Left cardiac atrium (tissue), 4 donors: ENCODE results near the gene CBLC. TPM values are rescaled to one million over a fixed set of nuclear protein-coding genes. Genes with fewer than 3 reads are reported as not detected.

ENCODE experiments used
- ATAC-seq, 2 donors: fragments of 200-7000 bp; cut with Tn5 transposase; one replicate each; pipeline ENCODE4 v1.9.1; 2020; ENCODE audit warnings: mild to moderate bottlenecking in 2 of 2, moderate library complexity in 2 of 2
- DNase-seq: peaks from one replicate; pipeline ENCODE4 v3.0.0-alpha.2; 2020
- intact Hi-C, 2 donors: fragments of 100-400 bp; cut with DNase I; formaldehyde crosslinking; loops; one replicate each; pipeline versions ENCODE4 v1.14.1 to v1.15.1; 2022 to 2023
- total RNA-seq, 2 donors: library from RNA; stranded (reverse); fragmentation: NEBNext Ultra II Directional; extraction: Animal tissue kit (Norgen Biotek cat#: 25700); gene quantifications; one replicate each; pipeline ENCODE4 v1.2.1, GENCODE V29; 2021
- donor health status: DM: no; HTN: yes; CAD: no.
- donor health status: DM: no; HTN: yes; CAD: no; lungs with severe emphysema.
- donor health status: DM: yes; HTN: yes; CAD: no.
- donor health status: Dilated cardiomyopathy.

CBLC gene
- total RNA-seq, 2 donors from 2014 or later: not detected

GRCh38 chr19:44785993-44786392 lies 8.3 kb downstream of the CBLC start:
- intact Hi-C loops: loop anchor here in 1 of 2 donors (5.0 kb wide), 1 partner anchor 156 kb away; the partner anchor contains the start of gene APOC4
- no peak for ATAC-seq

GRCh38 chr19:44788971-44789370 lies 11.3 kb downstream of the CBLC start:
- ATAC-seq (no peak), DNase-seq (no peak)
- intact Hi-C loops: loop anchor here in 1 of 2 donors (5.0 kb wide), 1 partner anchor 153 kb away; the partner anchor contains the start of gene APOC4

More at GRCh38 chr19:44785993-44786392, 8.3 kb downstream of the CBLC start:
- no peak for DNase-seq

GRCh38 chr19:44789943-44790483 lies 12.3 kb downstream of the CBLC start:
- ATAC-seq (no peak), DNase-seq (no peak)
- intact Hi-C loops: loop anchor here in 1 of 2 donors (5.0 kb wide), 1 partner anchor 152 kb away; the partner anchor contains the start of gene APOC4

DNA sequence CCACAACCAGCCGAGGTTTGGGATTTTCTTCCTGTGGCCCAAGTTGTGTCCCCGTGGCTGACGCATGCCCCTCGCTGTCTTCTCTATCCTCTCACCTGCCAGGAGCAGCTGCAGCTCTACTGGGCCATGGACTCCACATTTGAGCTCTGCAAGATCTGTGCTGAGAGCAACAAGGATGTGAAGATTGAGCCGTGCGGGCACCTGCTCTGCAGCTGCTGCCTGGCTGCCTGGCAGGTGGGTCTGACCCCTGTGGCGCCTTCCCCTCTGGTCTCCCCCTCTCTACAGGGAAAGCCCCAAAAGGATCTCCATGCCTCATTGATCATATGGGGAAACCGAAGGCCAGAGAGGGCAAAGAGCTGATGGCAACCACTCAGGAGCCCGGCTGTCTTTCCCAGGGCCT lies 14.6 kb downstream of the CBLC start:
- no peak for DNase-seq
- intact Hi-C loops: no loop called here

GRCh38 chr19:44794610-44795009 lies 16.9 kb downstream of the CBLC start:
- ATAC-seq: no peak
- DNase-seq: no peak
- intact Hi-C loops: loop anchor here in 1 of 2 donors (5.0 kb wide), 1 partner anchor 48 kb away; no protein-coding TSS in a partner anchor

More for the DNA sequence above, 14.6 kb downstream of the CBLC start:
- no peak for ATAC-seq

GRCh38 chr19:44795398-44795987 lies 17.8 kb downstream of the CBLC start:
- ATAC-seq (no peak), DNase-seq (no peak)
- intact Hi-C loops: loop anchor here in 1 of 2 donors (5.0 kb wide), 1 partner anchor 47 kb away; no protein-coding TSS in a partner anchor

GRCh38 chr19:44796701-44797115 lies 19.0 kb downstream of the CBLC start:
- DNase-seq: peak; percentile 51
- ATAC-seq: peak; percentile 47 to 75
- intact Hi-C loops: loop anchor here in 1 of 2 donors (5.0 kb wide), 1 partner anchor 46 kb away; no protein-coding TSS in a partner anchor

GRCh38 chr19:44799627-44800346 lies 22.1 kb downstream of the CBLC start:
- ATAC-seq: peak in 1 of 2 donors; percentile 8
- intact Hi-C loops: loop anchor here (2.0 to 5.0 kb wide), 2 partner anchors 43 to 45 kb away; no protein-coding TSS in a partner anchor
- DNase-seq: no peak

- ATAC-seq (peak; percentile 92 to 94), DNase-seq (peak; percentile 88)
- intact Hi-C loops: loop anchor here in 1 of 2 donors (2.0 kb wide), 1 partner anchor 44 kb away; no protein-coding TSS in a partner anchor
These were observed 22.8 kb downstream of the CBLC start for GRCh38 chr19:44800461-44800860.

GRCh38 chr19:44803442-44804428 lies 26.0 kb downstream of the CBLC start:
- DNase-seq: no peak
- ATAC-seq: no peak
- intact Hi-C loops: no loop called here

DNA sequence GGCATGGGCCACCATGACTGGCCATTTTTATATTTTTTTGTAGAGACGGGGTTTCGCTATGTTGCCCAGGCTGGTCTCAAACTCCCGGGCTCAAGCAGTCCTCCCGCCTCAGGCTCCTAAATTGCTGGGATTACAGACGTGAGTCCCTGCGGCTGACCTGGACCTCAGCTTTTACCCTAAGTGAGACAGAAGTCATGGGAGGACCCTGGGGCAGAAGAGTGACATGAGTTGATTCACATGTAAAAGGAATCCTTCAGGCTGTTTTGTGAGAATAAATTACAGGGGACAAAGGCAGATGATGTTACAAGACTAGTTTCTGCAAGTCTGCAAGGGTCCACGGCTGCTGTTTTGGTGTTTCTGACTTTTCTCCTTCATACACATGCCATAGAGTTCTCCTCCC lies 28.6 kb downstream of the CBLC start:
- intact Hi-C loops: no loop called here

GRCh38 chr19:44807162-44807561 lies 29.5 kb downstream of the CBLC start:
- no peak for DNase-seq
- ATAC-seq: peak in 1 of 2 donors; percentile 25
- intact Hi-C loops: no loop called here

More for the DNA sequence above, 28.6 kb downstream of the CBLC start:
- DNase-seq (no peak), ATAC-seq (no peak)

DNA sequence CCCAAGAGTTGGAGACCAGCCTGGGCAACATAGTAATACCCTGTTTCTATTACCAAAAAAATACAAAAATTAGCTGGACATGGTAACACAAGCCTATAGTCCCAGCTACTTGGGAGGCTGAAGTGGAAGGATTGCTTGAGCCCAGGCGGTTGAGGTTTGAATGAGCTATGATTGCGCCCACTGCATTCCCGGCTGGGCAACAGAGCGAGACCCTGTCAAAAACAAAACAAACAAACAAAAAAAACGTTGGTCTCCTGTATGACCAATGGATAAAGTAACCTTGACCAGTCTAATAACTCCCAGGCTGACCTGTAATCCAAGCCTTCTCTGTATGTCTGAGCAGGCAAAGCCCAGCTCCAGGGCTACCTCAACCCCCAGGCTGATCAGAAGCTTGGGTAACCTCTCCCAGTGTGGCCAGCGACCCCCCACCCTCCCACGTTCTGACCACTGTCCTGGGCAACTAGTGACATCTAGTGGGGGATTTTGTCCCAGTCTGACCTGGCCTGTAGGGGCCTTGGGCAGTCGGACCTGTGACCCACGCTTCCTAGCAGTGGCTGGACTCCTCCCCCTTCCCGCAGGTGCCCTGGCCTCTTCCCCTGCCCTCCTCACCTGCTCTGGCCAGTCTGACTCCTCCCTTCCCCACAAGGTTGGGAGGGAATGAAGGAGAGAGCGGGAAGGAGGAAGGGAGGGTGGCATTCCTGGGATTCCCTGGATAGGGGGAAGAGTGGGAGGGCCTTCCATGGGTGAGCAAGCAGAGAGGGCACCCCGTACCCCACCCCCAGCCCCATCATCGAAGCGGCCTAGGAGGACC lies 30.2 kb downstream of the CBLC start:
- intact Hi-C loops: loop anchor here in 1 of 2 donors (2.0 kb wide), 1 partner anchor 37 kb away; no protein-coding TSS in a partner anchor

GRCh38 chr19:44808463-44809371 lies 31.0 kb downstream of the CBLC start, which contains the start of gene BCAM:
Gene BCAM (plus strand): TSS chr19:44809103. CDS start chr19:44809125, 22 bp downstream.
- ATAC-seq: peak; percentile 95 to 97
- intact Hi-C loops: loop anchor here in 1 of 2 donors (2.0 kb wide), 1 partner anchor 36 kb away; no protein-coding TSS in a partner anchor
- peak; percentile 86 for DNase-seq

More for the DNA sequence above, 30.2 kb downstream of the CBLC start:
- ATAC-seq (peak; percentile 53 to 59), DNase-seq (no peak)

DNA sequence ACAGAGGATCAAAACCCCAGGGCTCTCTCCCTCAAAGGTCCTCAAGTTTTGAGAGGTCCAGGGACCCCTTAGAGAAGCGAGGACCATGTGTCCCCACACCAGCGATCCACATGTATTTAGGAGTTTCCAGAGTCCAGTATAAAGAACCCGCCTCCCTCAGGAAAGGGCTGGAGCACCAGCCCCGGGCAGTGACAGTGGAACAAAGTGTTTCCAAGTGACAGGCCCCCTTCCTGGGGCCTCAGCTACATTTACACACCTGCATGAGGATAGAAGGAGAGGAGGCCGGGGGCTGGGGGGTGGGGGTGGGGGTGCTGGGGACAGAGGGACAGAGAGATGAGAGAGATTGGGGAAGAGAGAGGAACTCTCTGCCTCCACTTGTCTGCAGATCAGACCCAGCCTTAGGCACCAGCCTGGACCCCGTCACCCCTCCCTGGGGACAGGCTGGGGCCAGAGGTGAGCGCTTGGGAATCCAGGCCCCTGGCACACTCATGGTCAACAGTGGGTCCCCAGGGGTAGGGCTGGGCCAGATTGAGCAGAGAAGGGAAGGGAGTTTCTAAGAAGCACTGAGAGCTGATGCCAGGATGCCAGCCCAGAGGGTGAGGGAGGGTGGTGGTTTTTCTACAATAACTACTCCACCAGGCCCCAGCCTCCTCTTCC lies 32.0 kb downstream of the CBLC start:
- no peak for ATAC-seq
- no peak for DNase-seq
- intact Hi-C loops: loop anchor here in 1 of 2 donors (2.0 kb wide), 1 partner anchor 35 kb away; no protein-coding TSS in a partner anchor
